Loucy (cell line): ENCODE results near the gene DENND6B.

ENCODE experiments used
- H2AFZ ChIP-seq: fragments of 200-600 bp; sonication (generic); 2 replicates; pipeline ENCODE4 v1.6.0; 2016; ENCODE audit warnings: antibody characterized with exemption, mild to moderate bottlenecking, low read length, moderate library complexity
- H3F3A ChIP-seq: fragments of 200-600 bp; 2 replicates; pipeline ENCODE4 v1.6.0; 2016; ENCODE audit warnings: antibody characterized with exemption, low read depth, mild to moderate bottlenecking
- H3K27me3 ChIP-seq: fragments of 200-600 bp; sonication (generic); 2 replicates; pipeline ENCODE4 v1.6.1; 2014; ENCODE audit warnings: low read length, mild to moderate bottlenecking; ENCODE audit not compliant: insufficient read depth, poor library complexity, severe bottlenecking
- H3K36me3 ChIP-seq: fragments of 200-600 bp; sonication (generic); 2 replicates; pipeline ENCODE4 v1.6.1; 2016; ENCODE audit warnings: low read length; ENCODE audit not compliant: insufficient read depth
- H3K4me1 ChIP-seq: fragments of 200-600 bp; sonication (generic); 2 replicates; pipeline ENCODE4 v1.5.1; 2014; ENCODE audit warnings: low read length, mild to moderate bottlenecking; ENCODE audit not compliant: insufficient read depth, poor library complexity, severe bottlenecking
- H3K4me2 ChIP-seq: fragments of 200-600 bp; sonication (generic); 2 replicates; pipeline ENCODE4 v1.6.0; 2014; ENCODE audit warnings: antibody characterized with exemption, low read length, low read depth, mild to moderate bottlenecking; ENCODE audit not compliant: poor library complexity, severe bottlenecking
- H3K4me3 ChIP-seq: fragments of 200-600 bp; sonication (generic); 2 replicates; pipeline ENCODE4 v1.5.1; 2014; ENCODE audit warnings: low read length, mild to moderate bottlenecking, mixed read lengths; ENCODE audit not compliant: poor library complexity, severe bottlenecking
- H3K79me2 ChIP-seq: fragments of 200-600 bp; sonication (generic); 2 replicates; pipeline ENCODE4 v1.6.1; 2014; ENCODE audit warnings: low read length; ENCODE audit not compliant: insufficient read depth
- H3K9ac ChIP-seq: fragments of 200-600 bp; sonication (generic); 2 replicates; pipeline ENCODE4 v1.6.0; 2014; ENCODE audit warnings: mild to moderate bottlenecking, low read depth, low read length, moderate library complexity; ENCODE audit not compliant: poor library complexity, severe bottlenecking
- H3K9me2 ChIP-seq: fragments of 200-600 bp; sonication (generic); replicated peaks from 2 replicates; pipeline ENCODE4 v1.6.1; 2016; ENCODE audit warnings: low read depth, low read length, mixed read lengths
- H3K9me3 ChIP-seq: fragments of 200-600 bp; sonication (generic); 2 replicates; pipeline ENCODE4 v1.6.1; 2014; ENCODE audit warnings: mild to moderate bottlenecking, antibody characterized with exemption, low read length, low read depth; ENCODE audit not compliant: insufficient read depth
- H4K20me1 ChIP-seq: fragments of 200-600 bp; sonication (generic); 2 replicates; pipeline ENCODE4 v1.6.0; 2014; ENCODE audit warnings: antibody characterized with exemption, low read length, mild to moderate bottlenecking; ENCODE audit not compliant: insufficient read depth, poor library complexity, severe bottlenecking
- EZH2phosphoT487 ChIP-seq: fragments of 200-600 bp; IDR thresholded peaks from 2 replicates; pipeline ENCODE4 v1.6.1; 2018; ENCODE audit warnings: antibody characterized with exemption, mild to moderate bottlenecking, moderate library complexity, borderline replicate concordance
- TF ChIP-seq, protein P1 (sequence below): fragments of 200-600 bp; sonication (generic); conservative IDR thresholded peaks from 2 replicates; pipeline ENCODE4 v1.5.1; 2014; ENCODE audit warnings: mild to moderate bottlenecking, antibody characterized with exemption, low read length

Gene DENND6B

DNA sequence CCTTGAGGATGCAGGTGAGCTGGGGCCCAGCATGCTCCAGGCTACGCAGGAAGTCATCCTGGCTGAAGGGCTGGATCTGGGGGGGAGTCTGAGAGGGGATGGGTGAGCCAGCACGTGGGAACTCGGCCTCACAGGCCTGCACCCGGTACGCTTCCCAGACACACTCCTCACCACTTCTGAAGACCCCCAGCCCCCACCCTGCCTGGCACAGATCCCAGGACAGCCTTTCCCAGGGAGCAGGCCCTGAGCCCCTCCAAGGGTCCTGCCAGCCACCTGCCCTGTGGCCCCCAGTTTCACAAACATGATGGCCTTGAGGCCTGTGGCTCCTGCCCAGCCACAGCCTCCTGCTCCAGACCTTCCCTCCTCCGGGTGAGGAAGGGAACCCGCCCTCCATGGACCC is 13.8 kb downstream of the DENND6B start:
- Histone ChIP-seq H4K20me1 (no peaks in the 10 kb centered on the region), H3K4me3 (no peak overlapping the region), H3K4me2 (no peak overlapping the region), H3F3A (0 out of 2 replicates have a peak, but pooled peaks cover 5% of the 10 kb centered on the region), H3K79me2 (peaks cover 5% of the 10 kb centered on the region; the same call in 1 of the 2 replicates), H3K36me3 (no peaks in the 10 kb centered on the region), H3K9ac (no peak overlapping the region), H3K4me1 (peaks cover 53% of the 10 kb centered on the region), H3K9me3 (no peaks in the 10 kb centered on the region), H3K9me2 (no peaks in the 10 kb centered on the region), H2AFZ (no peak overlapping the region), H3K27me3 (no peaks in the 10 kb centered on the region)
- TF ChIP-seq, protein P1, sequence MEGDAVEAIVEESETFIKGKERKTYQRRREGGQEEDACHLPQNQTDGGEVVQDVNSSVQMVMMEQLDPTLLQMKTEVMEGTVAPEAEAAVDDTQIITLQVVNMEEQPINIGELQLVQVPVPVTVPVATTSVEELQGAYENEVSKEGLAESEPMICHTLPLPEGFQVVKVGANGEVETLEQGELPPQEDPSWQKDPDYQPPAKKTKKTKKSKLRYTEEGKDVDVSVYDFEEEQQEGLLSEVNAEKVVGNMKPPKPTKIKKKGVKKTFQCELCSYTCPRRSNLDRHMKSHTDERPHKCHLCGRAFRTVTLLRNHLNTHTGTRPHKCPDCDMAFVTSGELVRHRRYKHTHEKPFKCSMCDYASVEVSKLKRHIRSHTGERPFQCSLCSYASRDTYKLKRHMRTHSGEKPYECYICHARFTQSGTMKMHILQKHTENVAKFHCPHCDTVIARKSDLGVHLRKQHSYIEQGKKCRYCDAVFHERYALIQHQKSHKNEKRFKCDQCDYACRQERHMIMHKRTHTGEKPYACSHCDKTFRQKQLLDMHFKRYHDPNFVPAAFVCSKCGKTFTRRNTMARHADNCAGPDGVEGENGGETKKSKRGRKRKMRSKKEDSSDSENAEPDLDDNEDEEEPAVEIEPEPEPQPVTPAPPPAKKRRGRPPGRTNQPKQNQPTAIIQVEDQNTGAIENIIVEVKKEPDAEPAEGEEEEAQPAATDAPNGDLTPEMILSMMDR: no peak
- no peak for TF ChIP-seq EZH2phosphoT487

DNA sequence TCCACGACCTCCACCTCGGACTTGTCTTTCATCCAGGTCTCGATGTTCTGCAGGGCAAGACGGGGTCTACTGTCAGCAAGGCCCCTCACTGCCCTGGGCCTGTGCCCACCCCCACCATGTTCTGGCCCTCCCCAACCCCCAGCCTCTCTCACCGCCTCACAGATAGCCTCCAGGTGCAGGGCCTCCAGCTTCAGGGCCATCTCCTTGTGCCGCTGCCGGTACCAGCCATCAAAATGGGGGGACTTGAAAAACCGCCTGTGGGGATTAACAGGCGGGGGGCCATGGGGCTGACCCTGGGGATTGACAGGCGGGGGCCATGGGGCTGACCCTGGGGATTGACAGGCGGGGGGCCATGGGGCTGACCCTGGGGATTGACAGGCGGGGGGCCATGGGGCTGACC is 14.4 kb downstream of the DENND6B start:
- TF ChIP-seq EZH2phosphoT487: no peak
- TF ChIP-seq, protein P1: no peak
- H3K27me3 ChIP-seq: no peaks in the 10 kb centered on the region
- H4K20me1 ChIP-seq: no peaks in the 10 kb centered on the region
- H3K36me3 ChIP-seq: no peaks in the 10 kb centered on the region
- H3K4me2 ChIP-seq: no peak overlapping the region
- no peak overlapping the region for H3K4me3 ChIP-seq
- H3F3A ChIP-seq: 0 out of 2 replicates have a peak, but pooled peaks cover 5% of the 10 kb centered on the region
- H3K4me1 ChIP-seq: peaks cover 56% of the 10 kb centered on the region
- H3K9me2 ChIP-seq: no peaks in the 10 kb centered on the region
- no peak overlapping the region for H2AFZ ChIP-seq
- no peaks in the 10 kb centered on the region for H3K9me3 ChIP-seq
- peaks cover 5% of the 10 kb centered on the region; the same call in 1 of the 2 replicates for H3K79me2 ChIP-seq
- H3K9ac ChIP-seq: no peak overlapping the region

DNA sequence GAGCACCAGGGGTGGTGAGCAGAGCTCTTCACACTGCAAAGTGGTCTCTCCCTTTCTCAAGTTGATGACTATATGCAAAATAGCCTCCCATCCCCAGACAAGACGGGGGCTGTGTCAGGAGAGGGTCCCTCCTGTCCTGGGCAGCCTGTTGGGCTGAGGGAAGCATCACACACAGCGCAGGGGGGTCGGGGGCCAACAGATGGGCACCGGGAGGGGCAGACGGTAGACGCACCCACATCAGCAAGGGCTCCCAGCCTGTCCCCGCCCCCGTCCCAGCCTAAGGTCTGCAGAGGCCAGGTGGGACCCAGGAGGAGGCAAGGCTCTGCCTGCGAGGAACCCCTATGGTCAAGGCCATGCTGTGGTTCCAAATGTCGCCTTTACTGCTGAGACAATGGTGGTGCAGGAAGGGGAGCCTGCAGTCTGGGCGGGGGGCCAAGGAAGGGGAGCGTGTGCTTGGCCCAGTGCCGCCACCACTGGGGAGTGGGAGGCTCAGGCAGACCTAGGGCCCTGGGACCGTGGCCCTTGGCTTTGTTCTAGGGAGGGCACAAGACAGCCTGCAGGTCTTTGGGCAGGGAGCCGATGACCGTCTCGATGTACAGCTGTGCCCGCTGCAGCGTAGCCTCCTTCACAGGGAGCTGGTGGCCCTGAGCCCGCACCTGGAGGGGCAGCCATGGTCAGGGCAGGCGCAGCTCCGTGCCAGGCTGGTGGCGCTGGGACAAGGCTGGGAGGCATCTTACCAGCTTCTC is 15.0 kb downstream of the DENND6B start:
- TF ChIP-seq EZH2phosphoT487: no peak
- TF ChIP-seq, protein P1: no peak
- Histone ChIP-seq H4K20me1 (no peaks in the 10 kb centered on the region), H3F3A (0 out of 2 replicates have a peak, but pooled peaks cover 5% of the 10 kb centered on the region), H2AFZ (no peak overlapping the region), H3K9ac (no peak overlapping the region), H3K4me2 (no peak overlapping the region), H3K36me3 (no peaks in the 10 kb centered on the region), H3K27me3 (no peaks in the 10 kb centered on the region), H3K9me2 (no peaks in the 10 kb centered on the region), H3K79me2 (peaks cover 6% of the 10 kb centered on the region; the same call in 1 of the 2 replicates), H3K9me3 (no peaks in the 10 kb centered on the region), H3K4me3 (no peak overlapping the region), H3K4me1 (peaks cover 57% of the 10 kb centered on the region)
